ENCODE results near the gene NUP210L. TPM values are rescaled to one million over a fixed set of nuclear protein-coding genes. Genes with fewer than 3 reads are reported as not detected.

Gene NUP210L
- total and polyA plus RNA-seq, 2 of the 13 experiments (the other 11 are each of a cell fraction or from before 2014, with no cell fraction given): not detected

- TF ChIP-seq NONO (IDR thresholded peaks at IDR 0.05): no peak
- peak; percentile 80; the same call in 1 of the 2 replicates for TF ChIP-seq NONO (CRISPR knock-in tag; conservative IDR thresholded peaks at IDR 0.05)
- TF ChIP-seq ZNF605 (CRISPR knock-in tag; IDR thresholded peaks at IDR 0.05): peak; percentile 95
- peak; percentile 97 for TF ChIP-seq NFYC (CRISPR knock-in tag; IDR thresholded peaks at IDR 0.05)
- no peak for TF ChIP-seq ZNF646 (CRISPR knock-in tag; IDR thresholded peaks at IDR 0.05)
- peak; percentile 87 for TF ChIP-seq ZFP90 (CRISPR knock-in tag; IDR thresholded peaks at IDR 0.05; ENCODE audit: borderline replicate concordance)
- no peak for TF ChIP-seq ZNF567 (CRISPR knock-in tag; IDR thresholded peaks at IDR 0.05; ENCODE audit: borderline replicate concordance)
- peak; percentile 9; the same call in 1 of the 2 replicates for TF ChIP-seq PRDM10 (CRISPR knock-in tag; IDR thresholded peaks at IDR 0.05; ENCODE audit: low read depth)
- TF ChIP-seq ZSCAN25 (CRISPR knock-in tag; IDR thresholded peaks at IDR 0.05): peak; percentile 44
- TF ChIP-seq ZNF205 (CRISPR knock-in tag; IDR thresholded peaks at IDR 0.05): peak; percentile 83; the same call in 1 of the 2 replicates
- peak; percentile 28; the same call in 1 of the 2 replicates for TF ChIP-seq CREBL2 (CRISPR knock-in tag; IDR thresholded peaks at IDR 0.05; ENCODE audit: borderline replicate concordance)
- TF ChIP-seq PAWR (CRISPR knock-in tag; IDR thresholded peaks at IDR 0.05; ENCODE audit: borderline replicate concordance): no peak
- peak; percentile 83 for TF ChIP-seq ZNF574 (CRISPR knock-in tag; IDR thresholded peaks at IDR 0.05)
- peak; percentile 48; the same call in 1 of the 2 replicates for TF ChIP-seq GTF2F1 (IDR thresholded peaks at IDR 0.05; ENCODE audit: low read length)
- peak; percentile 71; the same call in 1 of the 2 replicates for TF ChIP-seq ZNF768 (CRISPR knock-in tag; IDR thresholded peaks at IDR 0.05)
Observed at GRCh38 chr1:153967107-153967999, 187.5 kb downstream of the NUP210L start, which contains the start of gene CREB3L4 (continued).

Measured in HepG2 (cell line).